ENCODE results near the gene OPHN1.
"Not testable (repeated sequence)": the region's sequence is repeated elsewhere in the genome, so short reads cannot be mapped to it uniquely, and the experiment has no call there.

OPHN1 gene

GRCh38 chrX:68273887-68274286 lies 159.4 kb downstream of the OPHN1 start:
- DNase-seq (ENCODE audit: low read depth, low spot score): no peak
- no peak overlapping the region for H3K27ac ChIP-seq
- TF ChIP-seq POLR2AphosphoS5 (IDR thresholded peaks at IDR 0.05; ENCODE audit: borderline replicate concordance, low read depth, low read length): no peak
- no peak for TF ChIP-seq EZH2 (IDR thresholded peaks at IDR 0.05)
- no peak for TF ChIP-seq FOXP2 (optimal IDR thresholded peaks at IDR 0.05; ENCODE audit: control extremely low read depth, extremely low read length, insufficient read depth)

GRCh38 chrX:68264793-68265192 lies 168.5 kb downstream of the OPHN1 start:
- not testable (repeated sequence) for H3K9ac ChIP-seq (ENCODE audit: insufficient read length); H3K36me3 ChIP-seq (ENCODE audit: insufficient read depth, low read length); H3K4me3 ChIP-seq; H3K27ac ChIP-seq; H3K9me3 ChIP-seq (ENCODE audit: low read depth, low read length); DNase-seq (ENCODE audit: low read depth, low spot score)

More at GRCh38 chrX:68273887-68274286, 159.4 kb downstream of the OPHN1 start:
- Histone ChIP-seq H3K36me3 (ENCODE audit: insufficient read depth, low read length) (no peaks in the 10 kb centered on the region), H3K9me3 (ENCODE audit: low read depth, low read length) (no peaks in the 10 kb centered on the region), H3K9ac (ENCODE audit: insufficient read length) (no peak overlapping the region), H3K4me3 (no peak overlapping the region)

- Histone ChIP-seq H3K27ac (no peak overlapping the region), H3K9ac (ENCODE audit: insufficient read length) (no peak overlapping the region), H3K9me3 (ENCODE audit: low read depth, low read length) (no peaks in the 10 kb centered on the region), H3K4me3 (no peak overlapping the region), H3K36me3 (ENCODE audit: insufficient read depth, low read length) (no peaks in the 10 kb centered on the region)
- no peak for DNase-seq (ENCODE audit: low read depth, low spot score)
- TF ChIP-seq POLR2AphosphoS5 (IDR thresholded peaks at IDR 0.05; ENCODE audit: borderline replicate concordance, low read depth, low read length): no peak
- no peak for TF ChIP-seq EZH2 (IDR thresholded peaks at IDR 0.05)
- no peak for TF ChIP-seq FOXP2 (optimal IDR thresholded peaks at IDR 0.05; ENCODE audit: control extremely low read depth, extremely low read length, insufficient read depth)
These were observed 172.1 kb downstream of the OPHN1 start for GRCh38 chrX:68261060-68261672.

GRCh38 chrX:68256990-68257389 lies 176.3 kb downstream of the OPHN1 start:
- DNase-seq (ENCODE audit: low read depth, low spot score): no peak
- Histone ChIP-seq H3K27ac (no peak overlapping the region), H3K36me3 (ENCODE audit: insufficient read depth, low read length) (no peaks in the 10 kb centered on the region), H3K9ac (ENCODE audit: insufficient read length) (no peak overlapping the region), H3K4me3 (no peak overlapping the region), H3K9me3 (ENCODE audit: low read depth, low read length) (no peaks in the 10 kb centered on the region)
- TF ChIP-seq EZH2 (IDR thresholded peaks at IDR 0.05) (no peak), FOXP2 (optimal IDR thresholded peaks at IDR 0.05; ENCODE audit: control extremely low read depth, extremely low read length, insufficient read depth) (no peak), POLR2AphosphoS5 (IDR thresholded peaks at IDR 0.05; ENCODE audit: borderline replicate concordance, low read depth, low read length) (no peak)

GRCh38 chrX:68254738-68255645 lies 178.3 kb downstream of the OPHN1 start:
- Histone ChIP-seq H3K27ac (no peak overlapping the region), H3K9ac (ENCODE audit: insufficient read length) (no peak overlapping the region), H3K36me3 (ENCODE audit: insufficient read depth, low read length) (no peaks in the 10 kb centered on the region), H3K9me3 (ENCODE audit: low read depth, low read length) (no peaks in the 10 kb centered on the region), H3K4me3 (no peak overlapping the region)
- TF ChIP-seq FOXP2 (optimal IDR thresholded peaks at IDR 0.05; ENCODE audit: control extremely low read depth, extremely low read length, insufficient read depth): no peak
- no peak for TF ChIP-seq POLR2AphosphoS5 (IDR thresholded peaks at IDR 0.05; ENCODE audit: borderline replicate concordance, low read depth, low read length)
- no peak for TF ChIP-seq EZH2 (IDR thresholded peaks at IDR 0.05)
- no peak for DNase-seq (ENCODE audit: low read depth, low spot score)

- TF ChIP-seq FOXP2 (optimal IDR thresholded peaks at IDR 0.05; ENCODE audit: control extremely low read depth, extremely low read length, insufficient read depth) (no peak), EZH2 (IDR thresholded peaks at IDR 0.05) (no peak), POLR2AphosphoS5 (IDR thresholded peaks at IDR 0.05; ENCODE audit: borderline replicate concordance, low read depth, low read length) (no peak)
- Histone ChIP-seq H3K27ac (no peak overlapping the region), H3K9ac (ENCODE audit: insufficient read length) (no peak overlapping the region), H3K36me3 (ENCODE audit: insufficient read depth, low read length) (no peaks in the 10 kb centered on the region), H3K9me3 (ENCODE audit: low read depth, low read length) (no peaks in the 10 kb centered on the region), H3K4me3 (no peak overlapping the region)
- DNase-seq (ENCODE audit: low read depth, low spot score): no peak
These were observed 180.6 kb downstream of the OPHN1 start for GRCh38 chrX:68252664-68253063.

GRCh38 chrX:68249903-68250302 lies 183.4 kb downstream of the OPHN1 start:
- no peak overlapping the region for H3K27ac ChIP-seq
- no peak overlapping the region for H3K9ac ChIP-seq (ENCODE audit: insufficient read length)
- H3K9me3 ChIP-seq (ENCODE audit: low read depth, low read length): no peaks in the 10 kb centered on the region
- no peak for DNase-seq (ENCODE audit: low read depth, low spot score)
- H3K36me3 ChIP-seq (ENCODE audit: insufficient read depth, low read length): no peaks in the 10 kb centered on the region
- TF ChIP-seq EZH2 (IDR thresholded peaks at IDR 0.05) (no peak), FOXP2 (optimal IDR thresholded peaks at IDR 0.05; ENCODE audit: control extremely low read depth, extremely low read length, insufficient read depth) (no peak), POLR2AphosphoS5 (IDR thresholded peaks at IDR 0.05; ENCODE audit: borderline replicate concordance, low read depth, low read length) (no peak)
- no peak overlapping the region for H3K4me3 ChIP-seq

- Histone ChIP-seq H3K9me3 (ENCODE audit: low read depth, low read length) (no peaks in the 10 kb centered on the region), H3K4me3 (no peak overlapping the region), H3K36me3 (ENCODE audit: insufficient read depth, low read length) (no peaks in the 10 kb centered on the region), H3K9ac (ENCODE audit: insufficient read length) (no peak overlapping the region), H3K27ac (no peak overlapping the region)
- no peak for DNase-seq (ENCODE audit: low read depth, low spot score)
- TF ChIP-seq POLR2AphosphoS5 (IDR thresholded peaks at IDR 0.05; ENCODE audit: borderline replicate concordance, low read depth, low read length) (no peak), FOXP2 (optimal IDR thresholded peaks at IDR 0.05; ENCODE audit: control extremely low read depth, extremely low read length, insufficient read depth) (no peak), EZH2 (IDR thresholded peaks at IDR 0.05) (no peak)
These were observed 183.9 kb downstream of the OPHN1 start for GRCh38 chrX:68249401-68249831.
